ENCODE results near the gene CORO1C. TPM values are rescaled to one million over a fixed set of nuclear protein-coding genes. Genes with fewer than 3 reads are reported as not detected.

CORO1C gene
- polyA plus RNA-seq, 1 of the 3 experiments (the other 2 are of a cell fraction), result 150 TPM

DNA sequence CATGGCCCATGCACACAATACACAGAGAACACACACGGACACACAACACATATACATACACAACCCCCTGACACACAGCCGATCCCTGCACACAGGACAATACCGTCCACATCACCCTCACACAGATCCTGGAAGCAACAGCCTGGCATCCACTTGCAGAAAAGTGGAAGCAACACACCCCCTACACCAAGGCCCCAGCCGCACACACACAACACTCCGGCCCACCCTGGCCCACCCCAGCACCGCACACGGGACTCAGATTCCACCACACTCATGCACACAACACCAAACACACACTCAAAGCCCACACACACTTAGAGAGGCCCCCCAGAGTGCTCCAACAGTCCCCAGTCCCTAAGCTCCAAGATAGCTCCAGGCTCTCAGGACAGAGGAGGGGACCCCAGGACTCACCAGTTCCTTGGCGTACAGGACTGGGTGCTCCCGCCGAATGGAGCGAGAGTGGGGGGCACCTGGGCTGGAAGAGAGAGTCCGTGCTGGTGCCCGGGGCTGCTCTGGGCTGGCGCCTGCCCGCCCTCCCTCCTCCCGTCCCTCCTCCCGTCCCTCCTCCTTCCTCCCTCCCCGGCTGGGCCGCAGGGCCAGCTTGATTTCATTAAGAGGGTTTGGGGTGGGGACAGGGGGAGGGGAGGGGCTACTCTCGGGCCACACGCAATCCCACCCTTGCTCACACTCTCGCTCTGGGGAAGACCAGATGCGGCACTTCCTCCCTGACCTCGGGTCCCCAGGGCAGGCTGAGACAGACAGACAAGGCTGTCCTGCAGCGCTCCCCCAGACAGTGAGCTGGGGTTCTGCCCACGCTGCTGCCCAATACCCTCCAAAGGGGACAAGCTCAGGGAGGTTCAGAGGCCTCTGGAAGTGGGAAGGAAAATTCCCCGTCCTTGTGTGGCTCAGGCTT, 133.5 kb downstream of the CORO1C start, which contains the start of gene TMEM119 (continued):
- peak in 1 of 2 experiments; percentile 17; a peak in 1 of 4 replicates for TF ChIP-seq EP300 (IDR thresholded peaks at IDR 0.05; ENCODE audit: borderline replicate concordance in 1 of 2, low read depth in 1 of 2, low read length in 1 of 2)
- no peak for TF ChIP-seq RFX5 (IDR thresholded peaks at IDR 0.05; ENCODE audit: low read length)
- TF ChIP-seq, protein P1, sequence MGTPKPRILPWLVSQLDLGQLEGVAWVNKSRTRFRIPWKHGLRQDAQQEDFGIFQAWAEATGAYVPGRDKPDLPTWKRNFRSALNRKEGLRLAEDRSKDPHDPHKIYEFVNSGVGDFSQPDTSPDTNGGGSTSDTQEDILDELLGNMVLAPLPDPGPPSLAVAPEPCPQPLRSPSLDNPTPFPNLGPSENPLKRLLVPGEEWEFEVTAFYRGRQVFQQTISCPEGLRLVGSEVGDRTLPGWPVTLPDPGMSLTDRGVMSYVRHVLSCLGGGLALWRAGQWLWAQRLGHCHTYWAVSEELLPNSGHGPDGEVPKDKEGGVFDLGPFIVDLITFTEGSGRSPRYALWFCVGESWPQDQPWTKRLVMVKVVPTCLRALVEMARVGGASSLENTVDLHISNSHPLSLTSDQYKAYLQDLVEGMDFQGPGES (IDR thresholded peaks at IDR 0.05; ENCODE audit: low read depth, low read length), result no peak
- TF ChIP-seq FOSL2 (IDR thresholded peaks at IDR 0.05; ENCODE audit: borderline replicate concordance, low read depth), result no peak
- TF ChIP-seq, protein P2, sequence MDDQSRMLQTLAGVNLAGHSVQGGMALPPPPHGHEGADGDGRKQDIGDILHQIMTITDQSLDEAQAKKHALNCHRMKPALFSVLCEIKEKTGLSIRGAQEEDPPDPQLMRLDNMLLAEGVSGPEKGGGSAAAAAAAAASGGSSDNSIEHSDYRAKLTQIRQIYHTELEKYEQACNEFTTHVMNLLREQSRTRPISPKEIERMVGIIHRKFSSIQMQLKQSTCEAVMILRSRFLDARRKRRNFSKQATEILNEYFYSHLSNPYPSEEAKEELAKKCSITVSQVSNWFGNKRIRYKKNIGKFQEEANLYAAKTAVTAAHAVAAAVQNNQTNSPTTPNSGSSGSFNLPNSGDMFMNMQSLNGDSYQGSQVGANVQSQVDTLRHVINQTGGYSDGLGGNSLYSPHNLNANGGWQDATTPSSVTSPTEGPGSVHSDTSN (IDR thresholded peaks at IDR 0.05), result no peak
- TF ChIP-seq GABPA (IDR thresholded peaks at IDR 0.05; ENCODE audit: low read depth), result no peak
- TF ChIP-seq RCOR1 (IDR thresholded peaks at IDR 0.05; ENCODE audit: low read length), result no peak
- no peak for TF ChIP-seq FOXJ3 (CRISPR knock-in tag; IDR thresholded peaks at IDR 0.05)

DNA sequence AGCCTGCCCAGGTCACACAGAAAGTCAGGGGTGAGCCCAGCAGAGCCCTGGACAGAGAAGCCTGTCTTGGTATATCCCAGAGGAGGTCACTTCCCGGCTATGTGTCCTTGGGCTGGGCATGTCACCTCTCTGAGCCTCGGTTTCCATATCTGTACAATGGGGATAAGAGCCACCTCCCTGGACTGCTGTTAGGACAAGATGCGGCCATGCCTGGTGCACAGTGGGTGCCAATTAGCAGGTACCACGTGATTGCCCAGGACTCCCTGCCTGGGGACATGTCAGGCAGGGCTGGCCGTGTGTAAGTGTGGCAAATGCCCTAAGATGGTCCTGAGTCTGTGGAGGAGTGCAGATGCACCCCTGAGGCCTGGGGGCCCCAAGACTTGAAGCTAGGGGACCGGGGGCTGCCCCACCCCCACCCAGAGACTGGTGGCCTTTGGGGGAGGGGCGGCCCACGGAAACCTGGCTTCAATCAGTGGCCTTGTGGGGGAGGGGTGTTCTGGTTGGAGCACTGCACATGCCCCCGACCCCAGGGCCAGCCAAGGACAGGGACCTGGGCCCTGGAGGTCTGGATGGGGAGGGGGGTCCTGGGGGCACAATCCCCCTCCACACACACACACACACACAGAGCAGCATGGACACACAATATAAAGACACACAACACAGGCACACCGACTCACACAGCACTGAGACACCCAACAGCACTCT, 134.3 kb downstream of the CORO1C start:
- H3K79me2 ChIP-seq (ENCODE audit: insufficient read depth), result no peaks in the 10 kb centered on the region

More for the DNA sequence above, 134.3 kb downstream of the CORO1C start:
- H3K27me3 ChIP-seq (ENCODE audit: insufficient read depth), result no peaks in the 10 kb centered on the region
- peak overlapping the region; percentile 91 for H3K4me2 ChIP-seq
- H3K9ac ChIP-seq, result peak overlapping the region; percentile 42; the same call in 1 of the 2 replicates
- 0 out of 2 replicates have a peak overlapping the region, but pooled peaks have one; percentile 41 for H2AFZ ChIP-seq (ENCODE audit: low read depth)
- H3K27ac ChIP-seq (ENCODE audit: low read depth in 2 of 2, low read length in 1 of 2), result peak overlapping the region in 1 of 2 experiments; percentile 83; a peak in 2 of 4 replicates
- H3K36me3 ChIP-seq (replicated peaks in 1 of 2; ENCODE audit: control insufficient read depth in 1 of 2, insufficient read depth in 2 of 2, low read length in 1 of 2), result no peaks in the 10 kb centered on the region
- 15% methylated on average over 3 of the region's 10 CpGs for WGBS (ENCODE audit: low lambda C conversion rate)
- H3K4me3 ChIP-seq (ENCODE audit: low read depth in 2 of 2, low read length in 1 of 2), result peak overlapping the region; percentile 45 to 60
- H3F3A ChIP-seq (replicated peaks; ENCODE audit: insufficient read depth), result peaks cover 7% of the 10 kb centered on the region
- peak; percentile 81 for DNase-seq
- CTCF ChIA-PET, result interaction anchor here (0.9 to 4.6 kb wide), 3 partner anchors 21 to 206 kb away, joined by 3 to 23 read pairs (median 5); no protein-coding TSS in a partner anchor
- POLR2A ChIA-PET, result no interaction called here
- no peaks in the 10 kb centered on the region for H3K9me3 ChIP-seq
- H3K4me1 ChIP-seq (ENCODE audit: control insufficient read depth in 1 of 2, insufficient read depth in 2 of 2, low read depth in 1 of 2, low read length in 1 of 2), result peaks cover 0 to 26% of the 10 kb centered on the region in 2 experiments; a peak in 1 of 4 replicates
- H4K20me1 ChIP-seq (ENCODE audit: insufficient read depth), result no peaks in the 10 kb centered on the region
- TF ChIP-seq MXI1 (IDR thresholded peaks at IDR 0.05; ENCODE audit: low read depth, low read length) (peak; percentile 74; the same call in 1 of the 2 replicates), RCOR1 (IDR thresholded peaks at IDR 0.05; ENCODE audit: low read length) (peak; percentile 63; the same call in 1 of the 2 replicates), CHD2 (IDR thresholded peaks at IDR 0.05; ENCODE audit: low read length, partially characterized antibody) (peak; percentile 94), TCF12 (IDR thresholded peaks at IDR 0.05) (peak; percentile 49), EP300 (IDR thresholded peaks at IDR 0.05; ENCODE audit: borderline replicate concordance in 1 of 2, low read depth in 1 of 2, low read length in 1 of 2) (peak in 1 of 2 experiments; percentile 43; a peak in 1 of 4 replicates)
- TF ChIP-seq, protein P3, sequence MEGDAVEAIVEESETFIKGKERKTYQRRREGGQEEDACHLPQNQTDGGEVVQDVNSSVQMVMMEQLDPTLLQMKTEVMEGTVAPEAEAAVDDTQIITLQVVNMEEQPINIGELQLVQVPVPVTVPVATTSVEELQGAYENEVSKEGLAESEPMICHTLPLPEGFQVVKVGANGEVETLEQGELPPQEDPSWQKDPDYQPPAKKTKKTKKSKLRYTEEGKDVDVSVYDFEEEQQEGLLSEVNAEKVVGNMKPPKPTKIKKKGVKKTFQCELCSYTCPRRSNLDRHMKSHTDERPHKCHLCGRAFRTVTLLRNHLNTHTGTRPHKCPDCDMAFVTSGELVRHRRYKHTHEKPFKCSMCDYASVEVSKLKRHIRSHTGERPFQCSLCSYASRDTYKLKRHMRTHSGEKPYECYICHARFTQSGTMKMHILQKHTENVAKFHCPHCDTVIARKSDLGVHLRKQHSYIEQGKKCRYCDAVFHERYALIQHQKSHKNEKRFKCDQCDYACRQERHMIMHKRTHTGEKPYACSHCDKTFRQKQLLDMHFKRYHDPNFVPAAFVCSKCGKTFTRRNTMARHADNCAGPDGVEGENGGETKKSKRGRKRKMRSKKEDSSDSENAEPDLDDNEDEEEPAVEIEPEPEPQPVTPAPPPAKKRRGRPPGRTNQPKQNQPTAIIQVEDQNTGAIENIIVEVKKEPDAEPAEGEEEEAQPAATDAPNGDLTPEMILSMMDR (IDR thresholded peaks at IDR 0.05), result no peak
- TF ChIP-seq, protein P1 (IDR thresholded peaks at IDR 0.05; ENCODE audit: low read depth, low read length), result no peak
- TF ChIP-seq, protein P4, sequence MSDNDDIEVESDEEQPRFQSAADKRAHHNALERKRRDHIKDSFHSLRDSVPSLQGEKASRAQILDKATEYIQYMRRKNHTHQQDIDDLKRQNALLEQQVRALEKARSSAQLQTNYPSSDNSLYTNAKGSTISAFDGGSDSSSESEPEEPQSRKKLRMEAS (IDR thresholded peaks at IDR 0.05; ENCODE audit: low read depth), result no peak
- TF ChIP-seq, protein P5, sequence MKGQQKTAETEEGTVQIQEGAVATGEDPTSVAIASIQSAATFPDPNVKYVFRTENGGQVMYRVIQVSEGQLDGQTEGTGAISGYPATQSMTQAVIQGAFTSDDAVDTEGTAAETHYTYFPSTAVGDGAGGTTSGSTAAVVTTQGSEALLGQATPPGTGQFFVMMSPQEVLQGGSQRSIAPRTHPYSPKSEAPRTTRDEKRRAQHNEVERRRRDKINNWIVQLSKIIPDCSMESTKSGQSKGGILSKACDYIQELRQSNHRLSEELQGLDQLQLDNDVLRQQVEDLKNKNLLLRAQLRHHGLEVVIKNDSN (IDR thresholded peaks at IDR 0.05; ENCODE audit: borderline replicate concordance, low read depth), result peak; percentile 73; the same call in 1 of the 2 replicates
- no peaks in the 10 kb centered on the region for H3K9me2 ChIP-seq
